ENCODE results near the gene MCTP1.

DNA sequence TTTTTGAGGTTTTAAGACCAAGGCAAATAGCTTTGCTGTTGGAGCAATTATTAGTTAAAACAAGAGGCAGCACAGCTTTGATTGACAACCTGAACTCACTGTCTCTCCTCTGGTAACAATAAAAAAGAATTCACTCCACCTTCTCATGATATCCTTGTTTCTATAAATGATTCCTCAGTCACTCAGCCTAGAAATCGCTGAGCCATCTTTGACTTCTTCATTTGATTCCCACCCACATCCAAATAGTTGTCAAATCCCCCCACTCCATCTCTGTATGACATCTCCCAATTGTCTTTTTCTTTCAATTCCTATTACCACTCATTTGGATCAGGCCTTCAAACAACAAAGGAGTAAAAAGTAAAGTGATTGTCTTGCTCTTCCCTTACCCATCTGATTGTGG lies 266.4 kb downstream of the MCTP1 start:
- no peak for TF ChIP-seq ZFX (IDR thresholded peaks at IDR 0.05; ENCODE audit: borderline replicate concordance)
- TF ChIP-seq, protein P1, sequence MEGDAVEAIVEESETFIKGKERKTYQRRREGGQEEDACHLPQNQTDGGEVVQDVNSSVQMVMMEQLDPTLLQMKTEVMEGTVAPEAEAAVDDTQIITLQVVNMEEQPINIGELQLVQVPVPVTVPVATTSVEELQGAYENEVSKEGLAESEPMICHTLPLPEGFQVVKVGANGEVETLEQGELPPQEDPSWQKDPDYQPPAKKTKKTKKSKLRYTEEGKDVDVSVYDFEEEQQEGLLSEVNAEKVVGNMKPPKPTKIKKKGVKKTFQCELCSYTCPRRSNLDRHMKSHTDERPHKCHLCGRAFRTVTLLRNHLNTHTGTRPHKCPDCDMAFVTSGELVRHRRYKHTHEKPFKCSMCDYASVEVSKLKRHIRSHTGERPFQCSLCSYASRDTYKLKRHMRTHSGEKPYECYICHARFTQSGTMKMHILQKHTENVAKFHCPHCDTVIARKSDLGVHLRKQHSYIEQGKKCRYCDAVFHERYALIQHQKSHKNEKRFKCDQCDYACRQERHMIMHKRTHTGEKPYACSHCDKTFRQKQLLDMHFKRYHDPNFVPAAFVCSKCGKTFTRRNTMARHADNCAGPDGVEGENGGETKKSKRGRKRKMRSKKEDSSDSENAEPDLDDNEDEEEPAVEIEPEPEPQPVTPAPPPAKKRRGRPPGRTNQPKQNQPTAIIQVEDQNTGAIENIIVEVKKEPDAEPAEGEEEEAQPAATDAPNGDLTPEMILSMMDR (IDR thresholded peaks at IDR 0.05) = no peak
